Measurements from ENCODE around the gene PTPRU.

- TF ChIP-seq CTCF (tag by site-specific recombination; IDR thresholded peaks at IDR 0.05) (no peak), ZBTB11 (tag by site-specific recombination; conservative IDR thresholded peaks at IDR 0.05; ENCODE audit: low read depth) (no peak), PRDM2 (tag by site-specific recombination; IDR thresholded peaks at IDR 0.05; ENCODE audit: borderline replicate concordance) (no peak), ZNF501 (tag by site-specific recombination; IDR thresholded peaks at IDR 0.05) (no peak), ATF2 (tag by site-specific recombination; IDR thresholded peaks at IDR 0.05; ENCODE audit: low read depth) (no peak)
Measured at GRCh38 chr1:29356663-29357062, 120.3 kb downstream of the PTPRU start.
